B cell (primary cell): ENCODE results near the gene SIRT7. TPM values are rescaled to one million over a fixed set of nuclear protein-coding genes. Genes with fewer than 3 reads are reported as not detected.

ENCODE experiments used
- ATAC-seq: fragments of 200-7000 bp; cut with Tn5 transposase; one replicate; pipeline ENCODE4 v1.10.0; 2021; ENCODE audit warnings: low read depth, mild to moderate bottlenecking, moderate number of reproducible peaks, moderate library complexity
- CTCF ChIA-PET: fragments of 350-600 bp; sonication (Branson Sonifier 250); formaldehyde crosslinking; loops from one replicate; lab custom pipeline; 2021; ENCODE audit warnings: antibody characterized with exemption, inconsistent platforms; lab: Charles Lee
- POLR2A ChIA-PET: fragments of 350-600 bp; sonication (Branson Sonifier 250); formaldehyde crosslinking; loops from one replicate; lab custom pipeline; 2021; ENCODE audit warnings: antibody characterized with exemption; lab: Charles Lee
- DNase-seq: peaks from one replicate; pipeline ENCODE4 v3.0.0; 2013
- H2AFZ ChIP-seq: 2 replicates; pipeline ENCODE4 v1.6.1; 2012; ENCODE audit warnings: mild to moderate bottlenecking, low read depth, low read length; ENCODE audit not compliant: insufficient read depth, poor library complexity, severe bottlenecking
- H3K27ac ChIP-seq, 2 donors: 1 replicate in 1 of 2; 2 replicates in 1 of 2; pipeline ENCODE4 v1.5.1; 2012 to 2013; ENCODE audit warnings: low read length in 2 of 2, mild to moderate bottlenecking in 2 of 2, moderate library complexity in 1 of 2
- H3K27me3 ChIP-seq, 4 experiments: fragments of 200-600 bp in 1 of 4; sonication (generic) in 1 of 4; replicated peaks in 1 of 4; 1 replicate in 2 of 4; 2 replicates in 2 of 4; pipeline versions ENCODE4 v1.6.1 to v1.7.0; 2013 to 2016; ENCODE audit warnings: low read length in 3 of 4, mild to moderate bottlenecking in 2 of 4, mixed read lengths in 1 of 4, moderate library complexity in 1 of 4; ENCODE audit not compliant: insufficient read depth in 4 of 4, control insufficient read depth in 3 of 4; ENCODE audit errors: control extremely low read depth in 1 of 4
- H3K36me3 ChIP-seq, 2 experiments: replicated peaks in 1 of 2; 1 replicate in 1 of 2; 2 replicates in 1 of 2; pipeline versions ENCODE4 v1.6.1 to v1.7.1; 2013; ENCODE audit warnings: low read length in 1 of 2; ENCODE audit not compliant: insufficient read depth in 2 of 2, control insufficient read depth in 1 of 2; ENCODE audit errors: control extremely low read depth in 1 of 2, extremely low read depth in 1 of 2
- H3K4me1 ChIP-seq, 2 donors: fragments of 200-600 bp in 1 of 2; sonication (generic) in 1 of 2; 1 replicate in 1 of 2; 2 replicates in 1 of 2; pipeline versions ENCODE4 v1.5.1 to v1.6.1; 2013 to 2017; ENCODE audit warnings: low read length in 2 of 2; ENCODE audit not compliant: control insufficient read depth in 2 of 2, insufficient read depth in 2 of 2
- H3K4me2 ChIP-seq: replicated peaks from 2 replicates; pipeline ENCODE3; 2012; ENCODE audit warnings: mild to moderate bottlenecking, low read depth, low read length; ENCODE audit not compliant: poor library complexity, severe bottlenecking
- H3K4me3 ChIP-seq, 5 experiments: fragments of 200-600 bp in 1 of 5; sonication (generic) in 1 of 5; 1 replicate in 3 of 5; 2 replicates in 2 of 5; pipeline versions ENCODE4 v1.5.1 to v1.7.0; 2011 to 2016; ENCODE audit warnings: low read length in 4 of 5, mild to moderate bottlenecking in 4 of 5, low read depth in 2 of 5, control low read depth in 1 of 5, moderate library complexity in 1 of 5; ENCODE audit not compliant: insufficient read depth in 1 of 5; ENCODE audit errors: control extremely low read depth in 1 of 5, extremely low read depth in 1 of 5
- H3K79me2 ChIP-seq: fragments of 200-600 bp; sonication (generic); one replicate; pipeline ENCODE4 v1.6.0; 2016; ENCODE audit warnings: low read length; ENCODE audit not compliant: control insufficient read depth, insufficient read depth
- H3K9ac ChIP-seq: fragments of 200-600 bp; sonication (generic); 2 replicates; pipeline ENCODE4 v1.6.1; 2017; ENCODE audit warnings: mild to moderate bottlenecking, low read length, moderate library complexity
- H3K9me3 ChIP-seq, 3 donors: one replicate each; pipeline versions ENCODE4 v1.6.1 to v1.7.1; 2013; ENCODE audit warnings: low read length in 2 of 3; ENCODE audit not compliant: control insufficient read depth in 2 of 3, insufficient read depth in 1 of 3; ENCODE audit errors: control extremely low read depth in 1 of 3
- H4K20me1 ChIP-seq: 2 replicates; pipeline ENCODE4 v1.6.0; 2012; ENCODE audit warnings: mild to moderate bottlenecking, low read length; ENCODE audit not compliant: insufficient read depth, control insufficient read depth, poor library complexity, severe bottlenecking
- H3K27ac Mint-ChIP-seq: one replicate; pipeline ENCODE4 v1.8.0; 2021; ENCODE audit warnings: mixed read lengths
- H3K27me3 Mint-ChIP-seq: one replicate; pipeline ENCODE4 v1.8.0; 2021; ENCODE audit warnings: mixed read lengths
- H3K4me1 Mint-ChIP-seq: one replicate; pipeline ENCODE4 v1.8.0; 2021; ENCODE audit warnings: mixed read lengths
- H3K4me3 Mint-ChIP-seq: one replicate; pipeline ENCODE4 v1.8.0; 2021; ENCODE audit warnings: mixed read lengths
- H3K9me3 Mint-ChIP-seq: one replicate; pipeline ENCODE4 v1.8.0; 2022; ENCODE audit warnings: mixed read lengths; ENCODE audit not compliant: insufficient read depth
- EZH2 ChIP-seq: IDR thresholded peaks from 2 replicates; pipeline ENCODE4 v1.6.1; 2012; ENCODE audit warnings: borderline replicate concordance, low read depth, mild to moderate bottlenecking, moderate library complexity, low read length; ENCODE audit not compliant: insufficient read depth, poor library complexity, severe bottlenecking
- WGBS: methylation state at CpG from one replicate; pipeline ENCODE4 v1.1.5; 2013; ENCODE audit warnings: missing lambda C conversion rate; ENCODE audit not compliant: insufficient coverage; 5-methylcytosine and 5-hydroxymethylcytosine counted together
- intact Hi-C: fragments of 100-400 bp; cut with micrococcal nuclease; formaldehyde crosslinking; loops from one replicate; pipeline ENCODE4 v1.10.0; 2022
- polyA plus RNA-seq: library from polyadenylated mRNA; depleted of rRNA; stranded (reverse); fragments of >200 nt; gene quantifications from 2 replicates; pipeline ENCODE4 v1.2.3, GENCODE V29; 2012
- total RNA-seq, 2 donors: library from RNA; stranded (reverse); fragments of 120-200 nt in 1 of 2; gene quantifications; 1 replicate in 1 of 2; 2 replicates in 1 of 2; pipeline versions ENCODE4 v1.2.3 to v1.2.4, GENCODE V29; 2013 to 2022
- TF ChIP-seq, protein P1 (sequence below): fragments of 200-600 bp; IDR thresholded peaks from one replicate; pipeline ENCODE4 v1.8.0; 2022; ENCODE audit warnings: antibody characterized with exemption, mild to moderate bottlenecking

SIRT7 gene
- total and polyA plus RNA-seq, 2 donors (not counting 1 experiment from before 2014, with no cell fraction given) = 77.2 to 82.7 TPM

- Histone ChIP-seq H3K79me2 (peaks cover 59% of the 10 kb centered on the region), H3K4me1 (peaks cover 16 to 26% of the 10 kb centered on the region in 2 donors), H3K4me2 (peak overlapping the region; percentile 88), H3K27me3 (no peaks in the 10 kb centered on the region), H4K20me1 (peaks cover 52% of the 10 kb centered on the region), H3K36me3 (peaks cover 0 to 39% of the 10 kb centered on the region in 2 experiments), H3K4me3 (peak overlapping the region in 1 of 5 experiments; percentile 69), H2AFZ (no peak overlapping the region), H3K27ac (no peak overlapping the region), H3K9ac (peak overlapping the region; percentile 78), H3K9me3 (peaks cover 0 to 3% (median 0%) of the 10 kb centered on the region in 3 donors)
- ChIA-PET CTCF (interaction anchor here (1.4 to 1.6 kb wide), 3 partner anchors 11 to 43 kb away, joined by 3 to 8 read pairs (median 3); partner anchors contain the start of gene MAFG), POLR2A (interaction anchor here (0.7 kb wide), 1 partner anchor 14 kb away, joined by 3 read pairs; no protein-coding TSS in a partner anchor)
- DNase-seq (no peak), ATAC-seq (no peak)
- Mint-ChIP-seq H3K9me3 (no peaks in the 10 kb centered on the region), H3K4me1 (peaks cover 29% of the 10 kb centered on the region), H3K4me3 (peak overlapping the region; percentile 91), H3K27ac (peak overlapping the region; percentile 53), H3K27me3 (no peaks in the 10 kb centered on the region)
- 89% methylated on average over 12 of the region's 21 CpGs for WGBS
- no peak for TF ChIP-seq EZH2
- TF ChIP-seq, protein P1, sequence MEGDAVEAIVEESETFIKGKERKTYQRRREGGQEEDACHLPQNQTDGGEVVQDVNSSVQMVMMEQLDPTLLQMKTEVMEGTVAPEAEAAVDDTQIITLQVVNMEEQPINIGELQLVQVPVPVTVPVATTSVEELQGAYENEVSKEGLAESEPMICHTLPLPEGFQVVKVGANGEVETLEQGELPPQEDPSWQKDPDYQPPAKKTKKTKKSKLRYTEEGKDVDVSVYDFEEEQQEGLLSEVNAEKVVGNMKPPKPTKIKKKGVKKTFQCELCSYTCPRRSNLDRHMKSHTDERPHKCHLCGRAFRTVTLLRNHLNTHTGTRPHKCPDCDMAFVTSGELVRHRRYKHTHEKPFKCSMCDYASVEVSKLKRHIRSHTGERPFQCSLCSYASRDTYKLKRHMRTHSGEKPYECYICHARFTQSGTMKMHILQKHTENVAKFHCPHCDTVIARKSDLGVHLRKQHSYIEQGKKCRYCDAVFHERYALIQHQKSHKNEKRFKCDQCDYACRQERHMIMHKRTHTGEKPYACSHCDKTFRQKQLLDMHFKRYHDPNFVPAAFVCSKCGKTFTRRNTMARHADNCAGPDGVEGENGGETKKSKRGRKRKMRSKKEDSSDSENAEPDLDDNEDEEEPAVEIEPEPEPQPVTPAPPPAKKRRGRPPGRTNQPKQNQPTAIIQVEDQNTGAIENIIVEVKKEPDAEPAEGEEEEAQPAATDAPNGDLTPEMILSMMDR = no peak
- intact Hi-C loops = no loop called here
These were observed 1.6 kb downstream of the SIRT7 start for GRCh38 chr17:81916234-81917001.

GRCh38 chr17:81915331-81915730 is 2.6 kb downstream of the SIRT7 start:
- DNase-seq = no peak
- H3K27ac Mint-ChIP-seq = no peak overlapping the region
- H4K20me1 ChIP-seq = peaks cover 57% of the 10 kb centered on the region

More at GRCh38 chr17:81915331-81915730, 2.6 kb downstream of the SIRT7 start:
- no peak overlapping the region for H3K4me3 Mint-ChIP-seq
- peaks cover 31% of the 10 kb centered on the region for H3K4me1 Mint-ChIP-seq
- peaks cover 57% of the 10 kb centered on the region for H3K79me2 ChIP-seq
- no peaks in the 10 kb centered on the region for H3K27me3 ChIP-seq
- H3K9ac ChIP-seq = no peak overlapping the region
- H3K9me3 ChIP-seq = peaks cover 0 to 3% (median 0%) of the 10 kb centered on the region in 3 donors
- H3K36me3 ChIP-seq = peaks cover 0 to 39% of the 10 kb centered on the region in 2 experiments
- intact Hi-C loops = no loop called here
- H2AFZ ChIP-seq = no peak overlapping the region
- CTCF ChIA-PET = no interaction called here
- H3K27me3 Mint-ChIP-seq = no peaks in the 10 kb centered on the region
- no peak overlapping the region for H3K27ac ChIP-seq
- H3K9me3 Mint-ChIP-seq = no peaks in the 10 kb centered on the region
- H3K4me1 ChIP-seq = peaks cover 20 to 32% of the 10 kb centered on the region in 2 donors
- WGBS = 98% methylated on average over 12 of the region's 12 CpGs
- no peak for ATAC-seq
- no peak overlapping the region for H3K4me3 ChIP-seq
- POLR2A ChIA-PET = no interaction called here
- TF ChIP-seq, protein P1 = no peak
- no peak for TF ChIP-seq EZH2
- H3K4me2 ChIP-seq = no peak overlapping the region
